B cell (primary cell): ENCODE measurements around the gene STAT5B. TPM values are rescaled to one million over a fixed set of nuclear protein-coding genes. Genes with fewer than 3 reads are reported as not detected.

Experiments
- ATAC-seq: fragments of 200-7000 bp; cut with Tn5 transposase; one replicate; pipeline ENCODE4 v1.10.0; 2021; ENCODE audit warnings: low read depth, mild to moderate bottlenecking, moderate number of reproducible peaks, moderate library complexity
- CTCF ChIA-PET: fragments of 350-600 bp; sonication (Branson Sonifier 250); formaldehyde crosslinking; loops from one replicate; lab custom pipeline; 2021; ENCODE audit warnings: antibody characterized with exemption, inconsistent platforms; lab: Charles Lee
- POLR2A ChIA-PET: fragments of 350-600 bp; sonication (Branson Sonifier 250); formaldehyde crosslinking; loops from one replicate; lab custom pipeline; 2021; ENCODE audit warnings: antibody characterized with exemption; lab: Charles Lee
- DNase-seq: peaks from one replicate; pipeline ENCODE4 v3.0.0; 2013
- H2AFZ ChIP-seq: 2 replicates; pipeline ENCODE4 v1.6.1; 2012; ENCODE audit warnings: mild to moderate bottlenecking, low read depth, low read length; ENCODE audit not compliant: insufficient read depth, poor library complexity, severe bottlenecking
- H3K27ac ChIP-seq, 2 donors: 1 replicate in 1 of 2; 2 replicates in 1 of 2; pipeline ENCODE4 v1.5.1; 2012 to 2013; ENCODE audit warnings: low read length in 2 of 2, mild to moderate bottlenecking in 2 of 2, moderate library complexity in 1 of 2
- H3K27me3 ChIP-seq, 4 experiments: fragments of 200-600 bp in 1 of 4; sonication (generic) in 1 of 4; replicated peaks in 1 of 4; 1 replicate in 2 of 4; 2 replicates in 2 of 4; pipeline versions ENCODE4 v1.6.1 to v1.7.0; 2013 to 2016; ENCODE audit warnings: low read length in 3 of 4, mild to moderate bottlenecking in 2 of 4, mixed read lengths in 1 of 4, moderate library complexity in 1 of 4; ENCODE audit not compliant: insufficient read depth in 4 of 4, control insufficient read depth in 3 of 4; ENCODE audit errors: control extremely low read depth in 1 of 4
- H3K36me3 ChIP-seq, 2 experiments: replicated peaks in 1 of 2; 1 replicate in 1 of 2; 2 replicates in 1 of 2; pipeline versions ENCODE4 v1.6.1 to v1.7.1; 2013; ENCODE audit warnings: low read length in 1 of 2; ENCODE audit not compliant: insufficient read depth in 2 of 2, control insufficient read depth in 1 of 2; ENCODE audit errors: control extremely low read depth in 1 of 2, extremely low read depth in 1 of 2
- H3K4me1 ChIP-seq, 2 donors: fragments of 200-600 bp in 1 of 2; sonication (generic) in 1 of 2; 1 replicate in 1 of 2; 2 replicates in 1 of 2; pipeline versions ENCODE4 v1.5.1 to v1.6.1; 2013 to 2017; ENCODE audit warnings: low read length in 2 of 2; ENCODE audit not compliant: control insufficient read depth in 2 of 2, insufficient read depth in 2 of 2
- H3K4me2 ChIP-seq: replicated peaks from 2 replicates; pipeline ENCODE3; 2012; ENCODE audit warnings: mild to moderate bottlenecking, low read depth, low read length; ENCODE audit not compliant: poor library complexity, severe bottlenecking
- H3K4me3 ChIP-seq, 5 experiments: fragments of 200-600 bp in 1 of 5; sonication (generic) in 1 of 5; 1 replicate in 3 of 5; 2 replicates in 2 of 5; pipeline versions ENCODE4 v1.5.1 to v1.7.0; 2011 to 2016; ENCODE audit warnings: low read length in 4 of 5, mild to moderate bottlenecking in 4 of 5, low read depth in 2 of 5, control low read depth in 1 of 5, moderate library complexity in 1 of 5; ENCODE audit not compliant: insufficient read depth in 1 of 5; ENCODE audit errors: control extremely low read depth in 1 of 5, extremely low read depth in 1 of 5
- H3K79me2 ChIP-seq: fragments of 200-600 bp; sonication (generic); one replicate; pipeline ENCODE4 v1.6.0; 2016; ENCODE audit warnings: low read length; ENCODE audit not compliant: control insufficient read depth, insufficient read depth
- H3K9ac ChIP-seq: fragments of 200-600 bp; sonication (generic); 2 replicates; pipeline ENCODE4 v1.6.1; 2017; ENCODE audit warnings: mild to moderate bottlenecking, low read length, moderate library complexity
- H3K9me3 ChIP-seq, 3 donors: one replicate each; pipeline versions ENCODE4 v1.6.1 to v1.7.1; 2013; ENCODE audit warnings: low read length in 2 of 3; ENCODE audit not compliant: control insufficient read depth in 2 of 3, insufficient read depth in 1 of 3; ENCODE audit errors: control extremely low read depth in 1 of 3
- H4K20me1 ChIP-seq: 2 replicates; pipeline ENCODE4 v1.6.0; 2012; ENCODE audit warnings: mild to moderate bottlenecking, low read length; ENCODE audit not compliant: insufficient read depth, control insufficient read depth, poor library complexity, severe bottlenecking
- H3K27ac Mint-ChIP-seq: one replicate; pipeline ENCODE4 v1.8.0; 2021; ENCODE audit warnings: mixed read lengths
- H3K27me3 Mint-ChIP-seq: one replicate; pipeline ENCODE4 v1.8.0; 2021; ENCODE audit warnings: mixed read lengths
- H3K4me1 Mint-ChIP-seq: one replicate; pipeline ENCODE4 v1.8.0; 2021; ENCODE audit warnings: mixed read lengths
- H3K4me3 Mint-ChIP-seq: one replicate; pipeline ENCODE4 v1.8.0; 2021; ENCODE audit warnings: mixed read lengths
- H3K9me3 Mint-ChIP-seq: one replicate; pipeline ENCODE4 v1.8.0; 2022; ENCODE audit warnings: mixed read lengths; ENCODE audit not compliant: insufficient read depth
- EZH2 ChIP-seq: IDR thresholded peaks from 2 replicates; pipeline ENCODE4 v1.6.1; 2012; ENCODE audit warnings: borderline replicate concordance, low read depth, mild to moderate bottlenecking, moderate library complexity, low read length; ENCODE audit not compliant: insufficient read depth, poor library complexity, severe bottlenecking
- WGBS: methylation state at CpG from one replicate; pipeline ENCODE4 v1.1.5; 2013; ENCODE audit warnings: missing lambda C conversion rate; ENCODE audit not compliant: insufficient coverage; 5-methylcytosine and 5-hydroxymethylcytosine counted together
- intact Hi-C: fragments of 100-400 bp; cut with micrococcal nuclease; formaldehyde crosslinking; loops from one replicate; pipeline ENCODE4 v1.10.0; 2022
- polyA plus RNA-seq: library from polyadenylated mRNA; depleted of rRNA; stranded (reverse); fragments of >200 nt; gene quantifications from 2 replicates; pipeline ENCODE4 v1.2.3, GENCODE V29; 2012
- total RNA-seq, 2 donors: library from RNA; stranded (reverse); fragments of 120-200 nt in 1 of 2; gene quantifications; 1 replicate in 1 of 2; 2 replicates in 1 of 2; pipeline versions ENCODE4 v1.2.3 to v1.2.4, GENCODE V29; 2013 to 2022
- TF ChIP-seq, protein P1 (sequence below): fragments of 200-600 bp; IDR thresholded peaks from one replicate; pipeline ENCODE4 v1.8.0; 2022; ENCODE audit warnings: antibody characterized with exemption, mild to moderate bottlenecking

Gene STAT5B
- total and polyA plus RNA-seq, 2 donors (not counting 1 experiment from before 2014, with no cell fraction given): 70.0 to 103 TPM

DNA sequence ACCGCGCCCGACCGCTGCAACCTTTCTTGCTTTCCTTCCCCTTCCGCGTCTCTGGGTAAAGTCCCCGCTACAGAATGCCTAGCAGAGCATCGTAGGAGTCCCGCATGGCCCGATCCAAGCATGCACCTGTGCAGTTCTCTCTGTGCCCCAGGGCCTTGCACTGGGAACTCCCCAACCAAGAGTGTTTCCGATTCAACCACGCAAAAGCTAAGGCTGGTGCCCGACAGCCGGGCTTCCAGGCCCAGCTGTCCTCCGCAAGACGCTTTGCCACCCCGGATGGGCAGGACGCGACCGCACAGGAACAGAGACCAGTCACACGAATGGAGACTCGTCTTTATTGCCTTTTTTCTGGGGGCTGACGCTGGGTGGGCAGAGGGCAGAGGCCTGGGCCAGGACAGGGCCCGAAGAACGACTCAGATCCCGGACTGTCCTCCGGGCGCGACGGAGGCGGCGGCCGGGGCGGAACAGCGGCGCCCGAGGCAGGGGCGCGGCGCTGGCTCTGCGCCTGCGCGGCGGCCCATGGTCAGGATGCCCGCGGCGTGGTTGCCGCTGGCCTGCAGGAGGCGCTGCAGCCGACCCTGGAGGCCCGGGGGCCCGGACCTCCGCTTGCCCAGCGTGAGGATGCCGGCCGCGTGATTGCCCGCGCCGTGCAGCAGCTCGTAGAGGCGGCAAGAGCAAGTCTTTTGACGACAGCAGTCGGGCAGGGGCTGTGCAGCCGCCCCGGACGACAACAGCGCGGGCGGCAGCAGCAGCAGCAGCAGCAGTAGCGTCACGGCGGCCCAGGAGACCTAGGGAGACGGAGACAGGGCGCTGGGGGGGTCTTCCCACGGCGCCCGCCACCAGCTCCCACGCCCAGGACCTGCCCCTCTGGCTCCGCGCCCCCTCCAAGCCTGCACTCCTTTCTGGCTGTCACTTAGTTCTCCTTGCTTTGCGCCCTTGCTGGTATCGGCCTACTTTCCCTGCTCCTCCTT is 92.2 kb downstream of the STAT5B start:
- Histone ChIP-seq H3K4me1 (peaks cover 37 to 49% of the 10 kb centered on the region in 2 donors), H3K36me3 (no peaks in the 10 kb centered on the region), H4K20me1 (no peaks in the 10 kb centered on the region), H3K79me2 (no peaks in the 10 kb centered on the region), H3K9ac (peak overlapping the region; percentile 77), H3K27me3 (peaks cover 0 to 17% (median 2%) of the 10 kb centered on the region in 4 experiments), H3K9me3 (peaks cover 0 to 11% (median 0%) of the 10 kb centered on the region in 3 donors), H2AFZ (peak overlapping the region; percentile 84), H3K27ac (peak overlapping the region; percentile 90 to 95), H3K4me2 (peak overlapping the region; percentile 88), H3K4me3 (peak overlapping the region; percentile 64 to 81 (median 74))
- Mint-ChIP-seq H3K4me1 (peaks cover 49% of the 10 kb centered on the region), H3K4me3 (peak overlapping the region; percentile 93), H3K9me3 (no peaks in the 10 kb centered on the region), H3K27me3 (no peaks in the 10 kb centered on the region), H3K27ac (peak overlapping the region; percentile 93)
- peak; percentile 69 for ATAC-seq
- no peak for TF ChIP-seq EZH2
- TF ChIP-seq, protein P1, sequence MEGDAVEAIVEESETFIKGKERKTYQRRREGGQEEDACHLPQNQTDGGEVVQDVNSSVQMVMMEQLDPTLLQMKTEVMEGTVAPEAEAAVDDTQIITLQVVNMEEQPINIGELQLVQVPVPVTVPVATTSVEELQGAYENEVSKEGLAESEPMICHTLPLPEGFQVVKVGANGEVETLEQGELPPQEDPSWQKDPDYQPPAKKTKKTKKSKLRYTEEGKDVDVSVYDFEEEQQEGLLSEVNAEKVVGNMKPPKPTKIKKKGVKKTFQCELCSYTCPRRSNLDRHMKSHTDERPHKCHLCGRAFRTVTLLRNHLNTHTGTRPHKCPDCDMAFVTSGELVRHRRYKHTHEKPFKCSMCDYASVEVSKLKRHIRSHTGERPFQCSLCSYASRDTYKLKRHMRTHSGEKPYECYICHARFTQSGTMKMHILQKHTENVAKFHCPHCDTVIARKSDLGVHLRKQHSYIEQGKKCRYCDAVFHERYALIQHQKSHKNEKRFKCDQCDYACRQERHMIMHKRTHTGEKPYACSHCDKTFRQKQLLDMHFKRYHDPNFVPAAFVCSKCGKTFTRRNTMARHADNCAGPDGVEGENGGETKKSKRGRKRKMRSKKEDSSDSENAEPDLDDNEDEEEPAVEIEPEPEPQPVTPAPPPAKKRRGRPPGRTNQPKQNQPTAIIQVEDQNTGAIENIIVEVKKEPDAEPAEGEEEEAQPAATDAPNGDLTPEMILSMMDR: peak; percentile 90
- peak; percentile 91 for DNase-seq
- ChIA-PET CTCF (interaction anchor here (0.6 to 2.5 kb wide), 18 partner anchors 8 to 251 kb away, joined by 3 to 11 read pairs (median 3); partner anchors contain the start of genes DHX58, GHDC and NKIRAS2), POLR2A (interaction anchor here (0.5 to 2.5 kb wide), 6 partner anchors 10 to 105 kb away, joined by 3 to 11 read pairs (median 5); partner anchors contain the start of genes DHX58, GHDC, KAT2A and STAT5A)
- 5% methylated on average over 83 of the region's 83 CpGs for WGBS
- intact Hi-C loops: loop anchor here (1.0 to 5.0 kb wide), 7 partner anchors 10 to 1367 kb away; partner anchors contain the start of genes ATP6V0A1, GHDC and STAT5A
